Mucosa of descending colon (tissue), 3 donors: ENCODE data around the gene CFAP97. TPM values are rescaled to one million over a fixed set of nuclear protein-coding genes. Genes with fewer than 3 reads are reported as not detected.
"Not testable (repeated sequence)": the region's sequence is repeated elsewhere in the genome, so short reads cannot be mapped to it uniquely, and the experiment has no call there.

Experiments
- ATAC-seq: fragments of 200-7000 bp; cut with Tn5 transposase; one replicate; pipeline ENCODE4 v1.9.1; 2020; ENCODE audit warnings: mild to moderate bottlenecking, moderate library complexity
- DNase-seq, 3 donors: peaks; one replicate each; pipeline ENCODE4 v3.0.0-alpha.2; 2020
- H3K36me3 ChIP-seq: fragments of 200-600 bp; one replicate; pipeline ENCODE4 v1.8.0; 2021; ENCODE audit warnings: low read depth, mild to moderate bottlenecking
- H3K4me1 ChIP-seq: fragments of 200-600 bp; one replicate; pipeline ENCODE4 v1.8.0; 2021; ENCODE audit warnings: low read depth, mild to moderate bottlenecking
- H3K4me3 ChIP-seq: fragments of 200-600 bp; one replicate; pipeline ENCODE4 v1.8.0; 2021; ENCODE audit warnings: mild to moderate bottlenecking
- H3K9me3 ChIP-seq: fragments of 200-600 bp; one replicate; pipeline ENCODE4 v1.8.0; 2021; ENCODE audit warnings: mild to moderate bottlenecking
- intact Hi-C, 2 donors: fragments of 100-400 bp; cut with DNase I in 1 of 2; cut with micrococcal nuclease in 1 of 2; formaldehyde crosslinking; loops; one replicate each; pipeline versions ENCODE4 v1.11.0 to v1.11.1; 2022; cut with DNase I, micrococcal nuclease
- total RNA-seq, 3 donors: library from RNA; stranded (reverse); fragmentation: NEBNext Ultra II Directional in 2 of 3; extraction: Animal tissue kit (Norgen Biotek cat#: 25700) in 2 of 3; gene quantifications; one replicate each; pipeline versions ENCODE4 v1.2.1 to v1.2.4, GENCODE V29; 2021 to 2023
- TF ChIP-seq, protein P1 (sequence below): fragments of 200-600 bp; IDR thresholded peaks from one replicate; pipeline ENCODE4 v1.8.0; 2022; ENCODE audit warnings: antibody characterized with exemption, mild to moderate bottlenecking
- donor health status: DM: no; HTN: no; CAD: no; lungs with moderate emphysema.
- donor health status: DM: no; HTN: no; CAD: no.
- donor health status: DM: no; HTN: yes; CAD: no.

Gene CFAP97
- total RNA-seq, 3 donors from 2014 or later: 12.4 to 44.3 (median 16.6) TPM

DNA sequence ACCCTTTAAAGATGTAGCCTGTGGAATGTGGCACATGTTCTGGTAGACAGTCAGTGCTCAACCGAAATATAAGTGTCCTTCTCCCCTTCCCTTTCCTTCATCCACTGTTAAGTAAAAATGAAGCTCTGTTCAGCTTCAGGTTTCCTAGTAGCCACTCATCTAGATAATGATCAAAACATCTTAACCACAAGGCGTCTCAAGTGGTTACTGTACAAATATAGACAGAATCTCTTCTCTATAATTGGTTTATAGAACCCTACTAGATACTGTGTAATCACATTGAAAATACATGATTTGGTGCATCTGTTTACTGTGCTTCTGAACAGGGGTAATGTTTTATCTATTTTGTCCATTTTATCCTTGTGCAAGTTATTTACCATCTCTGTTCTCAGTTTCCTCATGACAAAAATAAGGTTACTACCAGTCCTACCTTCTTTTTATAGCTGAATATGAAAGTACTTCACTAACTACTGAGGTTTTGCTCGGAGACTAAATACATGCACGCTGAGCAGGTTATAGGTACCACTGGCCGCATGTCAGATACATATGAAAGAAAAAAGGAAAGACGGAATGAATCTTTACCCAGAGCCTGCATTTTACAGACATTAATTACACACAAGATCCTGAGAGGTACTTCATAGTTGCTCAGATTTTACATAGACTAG, 81.0 kb downstream of the CFAP97 start:
- Histone ChIP-seq H3K9me3 (no peaks in the 10 kb centered on the region), H3K4me1 (peaks cover 7% of the 10 kb centered on the region), H3K4me3 (no peak overlapping the region), H3K36me3 (no peaks in the 10 kb centered on the region)
- no peak for DNase-seq
- no peak for ATAC-seq
- intact Hi-C loops: no loop called here
- TF ChIP-seq, protein P1, sequence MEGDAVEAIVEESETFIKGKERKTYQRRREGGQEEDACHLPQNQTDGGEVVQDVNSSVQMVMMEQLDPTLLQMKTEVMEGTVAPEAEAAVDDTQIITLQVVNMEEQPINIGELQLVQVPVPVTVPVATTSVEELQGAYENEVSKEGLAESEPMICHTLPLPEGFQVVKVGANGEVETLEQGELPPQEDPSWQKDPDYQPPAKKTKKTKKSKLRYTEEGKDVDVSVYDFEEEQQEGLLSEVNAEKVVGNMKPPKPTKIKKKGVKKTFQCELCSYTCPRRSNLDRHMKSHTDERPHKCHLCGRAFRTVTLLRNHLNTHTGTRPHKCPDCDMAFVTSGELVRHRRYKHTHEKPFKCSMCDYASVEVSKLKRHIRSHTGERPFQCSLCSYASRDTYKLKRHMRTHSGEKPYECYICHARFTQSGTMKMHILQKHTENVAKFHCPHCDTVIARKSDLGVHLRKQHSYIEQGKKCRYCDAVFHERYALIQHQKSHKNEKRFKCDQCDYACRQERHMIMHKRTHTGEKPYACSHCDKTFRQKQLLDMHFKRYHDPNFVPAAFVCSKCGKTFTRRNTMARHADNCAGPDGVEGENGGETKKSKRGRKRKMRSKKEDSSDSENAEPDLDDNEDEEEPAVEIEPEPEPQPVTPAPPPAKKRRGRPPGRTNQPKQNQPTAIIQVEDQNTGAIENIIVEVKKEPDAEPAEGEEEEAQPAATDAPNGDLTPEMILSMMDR: no peak

DNA sequence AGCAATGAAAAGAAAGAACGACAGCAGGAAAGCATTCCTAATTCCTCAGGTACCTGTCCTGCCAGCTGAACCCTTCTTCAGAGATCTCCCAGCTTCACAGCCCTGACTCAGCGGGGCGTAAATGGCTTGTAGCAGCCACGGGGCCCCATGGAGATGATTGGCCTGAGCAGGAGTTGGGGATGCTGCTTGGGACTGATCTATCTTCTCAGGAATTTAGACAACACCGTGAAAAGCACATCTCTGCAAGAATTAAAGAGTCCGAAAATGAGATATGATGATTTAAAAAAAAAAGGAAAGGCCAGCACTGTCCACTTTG, 83.2 kb downstream of the CFAP97 start:
- TF ChIP-seq, protein P1: no peak
- ATAC-seq: no peak
- intact Hi-C loops: no loop called here
- Histone ChIP-seq H3K9me3 (no peaks in the 10 kb centered on the region), H3K4me3 (no peak overlapping the region), H3K4me1 (no peaks in the 10 kb centered on the region), H3K36me3 (no peaks in the 10 kb centered on the region)
- no peak for DNase-seq

GRCh38 chr4:185119927-185120630, 83.7 kb downstream of the CFAP97 start:
- Histone ChIP-seq H3K4me3 (no peak overlapping the region), H3K9me3 (no peaks in the 10 kb centered on the region), H3K4me1 (no peaks in the 10 kb centered on the region), H3K36me3 (no peaks in the 10 kb centered on the region)
- DNase-seq: no peak
- no peak for ATAC-seq
- TF ChIP-seq, protein P1: no peak
- intact Hi-C loops: no loop called here

DNA sequence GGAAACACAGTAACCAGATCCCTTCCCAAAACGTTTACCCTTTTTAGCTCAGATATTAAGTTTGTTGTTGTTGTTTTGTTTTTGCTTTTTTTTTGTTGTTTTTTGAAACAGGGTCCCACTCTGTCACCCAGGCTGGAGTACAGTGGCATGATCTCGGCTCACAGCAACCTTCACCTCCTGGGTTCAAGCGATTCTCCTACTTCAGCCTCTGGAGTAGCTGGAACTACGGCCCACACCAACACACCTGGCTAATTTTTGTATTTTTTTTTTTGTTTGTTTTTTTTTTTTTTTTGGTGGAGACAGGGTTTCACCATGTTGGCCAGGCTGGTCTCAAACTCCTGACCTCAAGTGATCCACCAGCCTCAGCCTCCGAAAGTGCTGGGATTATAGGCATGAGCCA, 84.3 kb downstream of the CFAP97 start:
- H3K4me1 ChIP-seq, H3K4me3 ChIP-seq, ATAC-seq, H3K9me3 ChIP-seq, intact Hi-C loops, DNase-seq, H3K36me3 ChIP-seq: not testable (repeated sequence)

GRCh38 chr4:185118876-185119275, 84.9 kb downstream of the CFAP97 start:
- DNase-seq (no peak), ATAC-seq (no peak)
- no peaks in the 10 kb centered on the region for H3K9me3 ChIP-seq
- H3K4me1 ChIP-seq: no peaks in the 10 kb centered on the region
- TF ChIP-seq, protein P1: no peak
- H3K36me3 ChIP-seq: no peaks in the 10 kb centered on the region
- no peak overlapping the region for H3K4me3 ChIP-seq
- intact Hi-C loops: no loop called here

GRCh38 chr4:185117300-185117934, 86.4 kb downstream of the CFAP97 start:
- Histone ChIP-seq H3K9me3 (no peaks in the 10 kb centered on the region), H3K36me3 (no peaks in the 10 kb centered on the region), H3K4me1 (no peaks in the 10 kb centered on the region), H3K4me3 (no peak overlapping the region)
- intact Hi-C loops: no loop called here
- TF ChIP-seq, protein P1: no peak
- ATAC-seq (no peak), DNase-seq (no peak)
